Ovary (tissue), 3 donors: ENCODE results near the gene HMOX1.

Experiments
- POLR2A ChIP-seq: fragments of 450-650 bp; IDR thresholded peaks from one replicate; pipeline ENCODE4 v1.6.1; 2017; ENCODE audit warnings: antibody characterized with exemption, mild to moderate bottlenecking, moderate library complexity
- TF ChIP-seq, protein P1 (sequence below), 3 donors: fragments of 450-650 bp in 2 of 3; fragments of 200-600 bp in 1 of 3; IDR thresholded peaks; one replicate each; pipeline versions ENCODE4 v1.5.1 to v1.8.0; 2016 to 2022; ENCODE audit warnings: antibody characterized with exemption in 3 of 3, mild to moderate bottlenecking in 1 of 3
- donor health status: DM: no; HTN: no; CAD: no.

DNA sequence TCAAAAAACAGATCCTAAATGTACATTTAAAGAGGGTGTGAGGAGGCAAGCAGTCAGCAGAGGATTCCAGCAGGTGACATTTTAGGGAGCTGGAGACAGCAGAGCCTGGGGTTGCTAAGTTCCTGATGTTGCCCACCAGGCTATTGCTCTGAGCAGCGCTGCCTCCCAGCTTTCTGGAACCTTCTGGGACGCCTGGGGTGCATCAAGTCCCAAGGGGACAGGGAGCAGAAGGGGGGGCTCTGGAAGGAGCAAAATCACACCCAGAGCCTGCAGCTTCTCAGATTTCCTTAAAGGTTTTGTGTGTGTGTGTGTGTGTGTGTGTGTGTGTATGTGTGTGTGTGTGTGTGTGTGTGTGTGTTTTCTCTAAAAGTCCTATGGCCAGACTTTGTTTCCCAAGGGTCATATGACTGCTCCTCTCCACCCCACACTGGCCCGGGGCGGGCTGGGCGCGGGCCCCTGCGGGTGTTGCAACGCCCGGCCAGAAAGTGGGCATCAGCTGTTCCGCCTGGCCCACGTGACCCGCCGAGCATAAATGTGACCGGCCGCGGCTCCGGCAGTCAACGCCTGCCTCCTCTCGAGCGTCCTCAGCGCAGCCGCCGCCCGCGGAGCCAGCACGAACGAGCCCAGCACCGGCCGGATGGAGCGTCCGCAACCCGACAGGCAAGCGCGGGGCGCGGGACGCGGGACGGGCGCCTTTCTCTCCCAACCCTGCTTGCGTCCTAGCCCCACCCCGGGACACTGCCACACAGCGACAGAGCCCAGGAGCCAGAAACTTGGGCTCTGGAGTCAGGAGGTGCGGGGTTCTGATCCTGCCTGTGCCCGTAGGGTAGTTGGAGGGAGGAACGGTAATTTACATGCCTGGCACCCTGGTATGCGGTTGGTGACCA, at the start of gene HMOX1:
- peak; percentile 80 for TF ChIP-seq POLR2A
- TF ChIP-seq, protein P1, sequence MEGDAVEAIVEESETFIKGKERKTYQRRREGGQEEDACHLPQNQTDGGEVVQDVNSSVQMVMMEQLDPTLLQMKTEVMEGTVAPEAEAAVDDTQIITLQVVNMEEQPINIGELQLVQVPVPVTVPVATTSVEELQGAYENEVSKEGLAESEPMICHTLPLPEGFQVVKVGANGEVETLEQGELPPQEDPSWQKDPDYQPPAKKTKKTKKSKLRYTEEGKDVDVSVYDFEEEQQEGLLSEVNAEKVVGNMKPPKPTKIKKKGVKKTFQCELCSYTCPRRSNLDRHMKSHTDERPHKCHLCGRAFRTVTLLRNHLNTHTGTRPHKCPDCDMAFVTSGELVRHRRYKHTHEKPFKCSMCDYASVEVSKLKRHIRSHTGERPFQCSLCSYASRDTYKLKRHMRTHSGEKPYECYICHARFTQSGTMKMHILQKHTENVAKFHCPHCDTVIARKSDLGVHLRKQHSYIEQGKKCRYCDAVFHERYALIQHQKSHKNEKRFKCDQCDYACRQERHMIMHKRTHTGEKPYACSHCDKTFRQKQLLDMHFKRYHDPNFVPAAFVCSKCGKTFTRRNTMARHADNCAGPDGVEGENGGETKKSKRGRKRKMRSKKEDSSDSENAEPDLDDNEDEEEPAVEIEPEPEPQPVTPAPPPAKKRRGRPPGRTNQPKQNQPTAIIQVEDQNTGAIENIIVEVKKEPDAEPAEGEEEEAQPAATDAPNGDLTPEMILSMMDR (IDR thresholded peaks at IDR 0.05): no peak
